RCC 7860 (cell line): ENCODE data around the gene TRIM28.

ENCODE experiments used
- DNase-seq: peaks from one replicate; pipeline ENCODE4 v3.0.0-alpha.2; 2015; ENCODE audit warnings: low spot score
- FAIRE-seq: peaks from 2 replicates; lab custom pipeline; 2012; peaks lifted over from hg19 to GRCh38; lab: Jason Lieb, UNC

Gene TRIM28

GRCh38 chr19:58559275-58560006 is 15.6 kb downstream of the TRIM28 start:
- FAIRE-seq = peak; percentile 63

GRCh38 chr19:58560007-58560887 is 16.4 kb downstream of the TRIM28 start:
- DNase-seq (no peak), FAIRE-seq (no peak)

More at GRCh38 chr19:58559275-58560006, 15.6 kb downstream of the TRIM28 start:
- peak; percentile 82 for DNase-seq

GRCh38 chr19:58560921-58561320 is 17.1 kb downstream of the TRIM28 start:
- no peak for FAIRE-seq
- DNase-seq = no peak

GRCh38 chr19:58561373-58562121 is 17.7 kb downstream of the TRIM28 start:
- DNase-seq = no peak
- FAIRE-seq = no peak

- no peak for DNase-seq
- FAIRE-seq = no peak
These were observed 18.5 kb downstream of the TRIM28 start for GRCh38 chr19:58562122-58563033.

- FAIRE-seq (no peak), DNase-seq (no peak)
These were observed 19.2 kb downstream of the TRIM28 start for GRCh38 chr19:58563034-58563573.

GRCh38 chr19:58563823-58564222 is 20.0 kb downstream of the TRIM28 start:
- no peak for DNase-seq

GRCh38 chr19:58566989-58567388 is 23.1 kb downstream of the TRIM28 start:
- DNase-seq (no peak), FAIRE-seq (no peak)

More at GRCh38 chr19:58563823-58564222, 20.0 kb downstream of the TRIM28 start:
- no peak for FAIRE-seq

GRCh38 chr19:58568453-58569130 is 24.7 kb downstream of the TRIM28 start:
- DNase-seq (no peak), FAIRE-seq (no peak)

GRCh38 chr19:58569191-58569942 is 25.5 kb downstream of the TRIM28 start:
- FAIRE-seq = no peak
- DNase-seq = no peak

GRCh38 chr19:58569943-58570670 is 26.2 kb downstream of the TRIM28 start:
- FAIRE-seq = no peak
- DNase-seq = no peak

- DNase-seq (no peak), FAIRE-seq (no peak)
These were observed 27.1 kb downstream of the TRIM28 start for GRCh38 chr19:58570770-58571574.

GRCh38 chr19:58571575-58571947 is 27.7 kb downstream of the TRIM28 start:
- no peak for DNase-seq
- FAIRE-seq = no peak

GRCh38 chr19:58572026-58572817 is 28.4 kb downstream of the TRIM28 start:
- no peak for DNase-seq
- no peak for FAIRE-seq

- peak; percentile 79 for FAIRE-seq
These were observed 29.2 kb downstream of the TRIM28 start, which contains the start of gene MZF1 for GRCh38 chr19:58572818-58573657. Gene MZF1 (minus strand): TSS chr19:58573335. CDS start chr19:58571389, 1,946 bp downstream.

More at GRCh38 chr19:58572818-58573657, 29.2 kb downstream of the TRIM28 start, which contains the start of gene MZF1:
- peak; percentile 99 for DNase-seq
